Endothelial cell of umbilical vein (primary cell): ENCODE measurements around the gene SKI. TPM values are rescaled to one million over a fixed set of nuclear protein-coding genes. Genes with fewer than 3 reads are reported as not detected.

Experiments
- BruUV-seq: library from RNA; stranded (reverse); fragments of 400-500 nt; replicated peaks from 2 replicates; lab custom pipeline; 2021; lab: Mats Ljungman, UMichigan
- CTCF ChIA-PET: fragments of 300-600, 350-600 bp; sonication (Branson Sonifier 250); formaldehyde crosslinking; loops from one replicate; lab custom pipeline; 2021; ENCODE audit warnings: antibody characterized with exemption, inconsistent platforms; lab: Charles Lee
- POLR2A ChIA-PET: fragments of 300-600, 350-600 bp; sonication (Branson Sonifier 250); formaldehyde crosslinking; loops from one replicate; lab custom pipeline; 2021; ENCODE audit warnings: antibody characterized with exemption, inconsistent platforms; lab: Charles Lee
- DNase-seq: peaks from one replicate; pipeline ENCODE4 v3.0.0-alpha.2; 2011; ENCODE audit warnings: low read depth, low spot score
- FAIRE-seq: peaks from 2 replicates; lab custom pipeline; 2011; peaks lifted over from hg19 to GRCh38; lab: Jason Lieb, UNC
- H2AFZ ChIP-seq: 2 replicates; pipeline ENCODE4 v1.6.0; 2012; ENCODE audit warnings: low read depth, low read length, control low read depth, inconsistent platforms
- H3K27ac ChIP-seq: 2 replicates; pipeline ENCODE4 v1.5.1; 2011; ENCODE audit warnings: low read depth, mild to moderate bottlenecking, control low read depth, low read length, moderate library complexity; ENCODE audit not compliant: insufficient read depth
- H3K27me3 ChIP-seq, 2 experiments: 2 replicates each; pipeline versions ENCODE4 v1.6.0 to v1.6.1; 2011; ENCODE audit warnings: low read length in 2 of 2, mixed read lengths in 1 of 2; ENCODE audit not compliant: control insufficient read depth in 2 of 2, insufficient read depth in 2 of 2
- H3K36me3 ChIP-seq, 2 experiments: 2 replicates in 1 of 2; 3 replicates in 1 of 2; pipeline ENCODE4 v1.5.1; 2011; ENCODE audit warnings: low read length in 2 of 2, mild to moderate bottlenecking in 1 of 2, moderate library complexity in 1 of 2; ENCODE audit not compliant: control insufficient read depth in 2 of 2, insufficient read depth in 2 of 2; ENCODE audit errors: extremely low read depth in 1 of 2
- H3K4me1 ChIP-seq: 3 replicates; pipeline ENCODE4 v1.5.1; 2011; ENCODE audit warnings: mild to moderate bottlenecking, low read length; ENCODE audit not compliant: control insufficient read depth, insufficient read depth; ENCODE audit errors: extremely low read depth
- H3K4me2 ChIP-seq: 2 replicates; pipeline ENCODE4 v1.6.1; 2011; ENCODE audit warnings: low read length, control low read depth, mixed read lengths; ENCODE audit not compliant: insufficient read depth
- H3K4me3 ChIP-seq, 3 experiments: fragments of 200-600 bp in 1 of 3; sonication (generic), shearing (Covaris generic) in 1 of 3; replicated peaks in 1 of 3; 2 replicates each; pipeline ENCODE4 v1.5.1; 2011 to 2016; ENCODE audit warnings: control low read depth in 3 of 3, low read length in 3 of 3, mild to moderate bottlenecking in 2 of 3, inconsistent platforms in 1 of 3, low read depth in 1 of 3, moderate library complexity in 1 of 3; ENCODE audit not compliant: insufficient read depth in 1 of 3
- H3K79me2 ChIP-seq: 2 replicates; pipeline ENCODE4 v1.6.0; 2012; ENCODE audit warnings: low read length, inconsistent platforms; ENCODE audit not compliant: control insufficient read depth, insufficient read depth
- H3K9ac ChIP-seq: replicated peaks from 2 replicates; pipeline ENCODE3; 2011; ENCODE audit warnings: low read length, control low read depth; ENCODE audit not compliant: insufficient read depth; ENCODE audit errors: extremely low read depth
- H3K9me1 ChIP-seq: replicated peaks from 3 replicates; pipeline ENCODE4 v1.6.0; 2011; ENCODE audit warnings: mild to moderate bottlenecking, low read length; ENCODE audit not compliant: control insufficient read depth, insufficient read depth; ENCODE audit errors: extremely low read depth
- H3K9me3 ChIP-seq: replicated peaks from 2 replicates; pipeline ENCODE4 v1.5.1; 2012; ENCODE audit warnings: low read length, inconsistent platforms; ENCODE audit not compliant: control insufficient read depth, insufficient read depth
- H4K20me1 ChIP-seq: replicated peaks from 2 replicates; pipeline ENCODE3; 2011; ENCODE audit warnings: mild to moderate bottlenecking, low read length; ENCODE audit not compliant: control insufficient read depth, insufficient read depth; ENCODE audit errors: extremely low read depth
- FOS ChIP-seq: IDR thresholded peaks from 2 replicates; pipeline ENCODE4 v1.6.1; 2011; ENCODE audit warnings: mild to moderate bottlenecking, low read length, moderate library complexity, borderline replicate concordance; ENCODE audit not compliant: insufficient read depth
- GATA2 ChIP-seq: IDR thresholded peaks from 2 replicates; pipeline ENCODE4 v1.7.0; 2011; ENCODE audit warnings: low read depth, mild to moderate bottlenecking, moderate library complexity, mixed read lengths, low read length; ENCODE audit not compliant: insufficient read length, insufficient read depth
- MAX ChIP-seq: IDR thresholded peaks from 2 replicates; pipeline ENCODE4 v1.6.1; 2011; ENCODE audit not compliant: insufficient read depth, insufficient read length
- MYC ChIP-seq: IDR thresholded peaks from one replicate; pipeline ENCODE4 v1.6.1; 2011; ENCODE audit warnings: mild to moderate bottlenecking, low read depth, low read length
- POLR2AphosphoS5 ChIP-seq: IDR thresholded peaks from 2 replicates; pipeline ENCODE4 v1.6.1; 2012; ENCODE audit warnings: low read depth, mild to moderate bottlenecking, control low read depth, low read length, moderate library complexity; ENCODE audit not compliant: insufficient read depth
- dilution Hi-C: fragments of 300-500 bp; cut with MboI; formaldehyde crosslinking; loops from one replicate; pipeline ENCODE4 v1.15.0; 2019; ENCODE audit warnings: low sequenced_read_pairs; ENCODE audit not compliant: extremely low pct_ligation_motif_present
- intact Hi-C: fragments of 100-400 bp; cut with micrococcal nuclease; formaldehyde crosslinking; loops from one replicate; pipeline ENCODE4 v1.10.0; 2022
- polyA plus RNA-seq, 4 experiments: library from polyadenylated mRNA; depleted of rRNA in 3 of 4; stranded (reverse) in 3 of 4; unstranded in 1 of 4; fragments of >200 nt; gene quantifications; 2 replicates each; pipeline versions ENCODE4 v1.2.1 to v1.2.3, GENCODE V29; 2011 to 2012; ENCODE audit warnings: missing spikeins in 1 of 4
- total RNA-seq: library from RNA; stranded (reverse); gene quantifications from 2 replicates; pipeline ENCODE4 v1.2.3, GENCODE V29; 2021
- TF ChIP-seq, protein P1 (sequence below), 2 donors: IDR thresholded peaks; 1 replicate in 1 of 2; 2 replicates in 1 of 2; pipeline ENCODE4 v1.5.1; 2011; ENCODE audit warnings: low read length in 2 of 2, mild to moderate bottlenecking in 2 of 2, moderate library complexity in 2 of 2, control low read depth in 1 of 2, inconsistent platforms in 1 of 2, low read depth in 1 of 2; ENCODE audit not compliant: insufficient read depth in 1 of 2; ENCODE audit errors: extremely low read depth in 1 of 2

Gene SKI
- total and polyA plus RNA-seq, 2 donors (not counting 3 experiments of a cell fraction or from before 2014, with no cell fraction given) = 11.6 to 80.3 TPM

DNA sequence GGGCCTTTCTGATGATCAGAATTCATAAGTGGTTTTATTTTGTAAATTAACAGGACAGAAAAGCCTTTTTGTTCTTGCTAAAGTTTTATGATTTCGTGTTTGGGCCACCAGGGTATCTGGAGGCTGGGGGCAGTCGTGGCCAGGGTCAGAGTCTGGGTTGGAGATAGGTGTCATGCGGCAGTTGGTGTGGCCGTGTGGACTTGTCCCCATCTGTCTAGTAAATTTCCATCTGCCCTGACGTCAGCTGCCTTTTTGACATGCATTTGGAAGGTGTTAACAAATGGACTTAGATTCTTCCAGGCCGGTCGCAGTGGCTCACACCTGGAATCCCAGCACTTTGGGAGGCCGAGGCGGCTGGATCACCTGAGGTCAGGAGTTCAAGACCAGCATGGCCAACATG is 56.8 kb downstream of the SKI start:
- no peak overlapping the region for H3K4me3 ChIP-seq
- H3K4me1 ChIP-seq = peaks cover 5% of the 10 kb centered on the region
- H2AFZ ChIP-seq = no peak overlapping the region
- intact Hi-C loops = no loop called here
- no peaks in the 10 kb centered on the region for H3K9me1 ChIP-seq
- TF ChIP-seq MYC (no peak), MAX (no peak), FOS (no peak), GATA2 (no peak), POLR2AphosphoS5 (no peak)
- TF ChIP-seq, protein P1, sequence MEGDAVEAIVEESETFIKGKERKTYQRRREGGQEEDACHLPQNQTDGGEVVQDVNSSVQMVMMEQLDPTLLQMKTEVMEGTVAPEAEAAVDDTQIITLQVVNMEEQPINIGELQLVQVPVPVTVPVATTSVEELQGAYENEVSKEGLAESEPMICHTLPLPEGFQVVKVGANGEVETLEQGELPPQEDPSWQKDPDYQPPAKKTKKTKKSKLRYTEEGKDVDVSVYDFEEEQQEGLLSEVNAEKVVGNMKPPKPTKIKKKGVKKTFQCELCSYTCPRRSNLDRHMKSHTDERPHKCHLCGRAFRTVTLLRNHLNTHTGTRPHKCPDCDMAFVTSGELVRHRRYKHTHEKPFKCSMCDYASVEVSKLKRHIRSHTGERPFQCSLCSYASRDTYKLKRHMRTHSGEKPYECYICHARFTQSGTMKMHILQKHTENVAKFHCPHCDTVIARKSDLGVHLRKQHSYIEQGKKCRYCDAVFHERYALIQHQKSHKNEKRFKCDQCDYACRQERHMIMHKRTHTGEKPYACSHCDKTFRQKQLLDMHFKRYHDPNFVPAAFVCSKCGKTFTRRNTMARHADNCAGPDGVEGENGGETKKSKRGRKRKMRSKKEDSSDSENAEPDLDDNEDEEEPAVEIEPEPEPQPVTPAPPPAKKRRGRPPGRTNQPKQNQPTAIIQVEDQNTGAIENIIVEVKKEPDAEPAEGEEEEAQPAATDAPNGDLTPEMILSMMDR (IDR thresholded peaks at IDR 0.05; ENCODE audit: extremely low read depth in 1 of 2, insufficient read depth in 1 of 2, low read depth in 1 of 2, low read length in 2 of 2) = no peak
- no TSS peak for BruUV-seq
- dilution Hi-C loops = no loop called here
- H3K36me3 ChIP-seq = no peaks in the 10 kb centered on the region
- POLR2A ChIA-PET = no interaction called here
- no peaks in the 10 kb centered on the region for H4K20me1 ChIP-seq
- H3K4me2 ChIP-seq = no peak overlapping the region
- H3K9ac ChIP-seq = no peak overlapping the region
- H3K27me3 ChIP-seq = no peaks in the 10 kb centered on the region
- no peaks in the 10 kb centered on the region for H3K9me3 ChIP-seq
- no peak for DNase-seq
- peaks cover 72% of the 10 kb centered on the region for H3K79me2 ChIP-seq
- H3K27ac ChIP-seq = no peak overlapping the region
- CTCF ChIA-PET = no interaction called here
- FAIRE-seq = no peak
